ENCODE measurements around the gene ACAA1.
"Not testable (repeated sequence)": the region's sequence is repeated elsewhere in the genome, so short reads cannot be mapped to it uniquely, and the experiment has no call there.

The ACAA1 gene

GRCh38 chr3:38153221-38153620, 16.3 kb upstream of the ACAA1 start:
- DNase-seq: no peak

- DNase-seq: no peak
These were observed 15.7 kb upstream of the ACAA1 start for GRCh38 chr3:38152609-38153008.

- DNase-seq: no peak
These were observed 14.8 kb upstream of the ACAA1 start for GRCh38 chr3:38151667-38152265.

GRCh38 chr3:38150780-38151528, 14.0 kb upstream of the ACAA1 start:
- DNase-seq: no peak

GRCh38 chr3:38149708-38150107, 12.8 kb upstream of the ACAA1 start:
- no peak for DNase-seq

- DNase-seq: no peak
These were observed 11.5 kb upstream of the ACAA1 start for GRCh38 chr3:38148311-38148882.

DNA sequence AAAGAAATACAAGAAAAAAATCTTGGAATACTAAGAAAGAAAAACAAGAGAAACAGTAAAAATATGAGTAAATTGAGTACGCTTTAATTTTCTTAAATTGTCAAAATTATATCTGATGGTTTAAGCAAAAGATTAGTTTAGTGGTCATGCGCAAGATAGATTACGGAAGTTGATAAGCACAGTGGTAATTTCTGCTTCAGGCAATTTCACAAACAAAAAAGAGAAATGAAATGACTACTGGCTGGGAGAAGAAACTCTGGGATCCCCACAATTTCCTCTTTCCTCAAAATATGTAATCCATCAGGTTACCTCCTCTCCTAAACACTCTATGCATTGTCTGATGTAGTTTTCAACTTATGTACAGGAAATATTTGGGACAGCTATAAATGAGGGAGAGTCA, 10.5 kb upstream of the ACAA1 start:
- no peak for DNase-seq

GRCh38 chr3:38146504-38146903, 9.6 kb upstream of the ACAA1 start:
- no peak for DNase-seq

DNA sequence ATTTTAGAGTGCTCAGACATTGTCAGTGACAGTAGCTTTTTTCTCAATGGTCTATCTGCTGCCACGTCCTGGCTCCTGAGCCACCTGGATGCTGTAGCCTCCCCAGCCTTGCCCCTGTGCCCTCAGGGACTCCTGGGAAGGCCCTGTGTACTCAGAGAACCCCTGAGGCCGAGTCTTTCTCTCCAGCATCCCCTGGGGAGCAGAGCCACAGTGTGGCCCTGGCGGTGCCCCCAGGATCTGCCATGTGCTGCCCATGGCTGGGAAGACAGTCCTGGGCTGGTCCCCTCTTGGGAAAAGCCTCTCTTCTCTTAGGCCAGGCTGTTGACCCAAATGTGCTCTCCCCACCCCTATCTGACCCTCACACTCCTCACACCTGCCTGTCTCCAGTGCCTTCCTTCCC, 6.6 kb upstream of the ACAA1 start:
- no peak for DNase-seq

GRCh38 chr3:38142959-38143358, 6.0 kb upstream of the ACAA1 start:
- DNase-seq: no peak

DNA sequence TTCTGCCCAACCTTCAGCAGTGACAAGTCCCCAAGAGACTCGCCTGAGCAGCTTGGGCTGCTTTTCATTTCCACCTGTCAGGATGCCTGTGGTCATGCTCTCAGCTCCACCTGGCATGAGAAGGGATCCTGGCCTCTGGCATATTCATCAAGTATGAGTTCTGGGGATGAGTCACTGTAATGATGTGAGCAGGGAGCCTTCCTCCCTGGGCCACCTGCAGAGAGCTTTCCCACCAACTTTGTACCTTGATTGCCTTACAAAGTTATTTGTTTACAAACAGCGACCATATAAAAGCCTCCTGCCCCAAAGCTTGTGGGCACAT, 5.0 kb upstream of the ACAA1 start:
- no peak for DNase-seq

- DNase-seq: no peak
These were observed 4.4 kb upstream of the ACAA1 start for GRCh38 chr3:38141173-38141951.

DNA sequence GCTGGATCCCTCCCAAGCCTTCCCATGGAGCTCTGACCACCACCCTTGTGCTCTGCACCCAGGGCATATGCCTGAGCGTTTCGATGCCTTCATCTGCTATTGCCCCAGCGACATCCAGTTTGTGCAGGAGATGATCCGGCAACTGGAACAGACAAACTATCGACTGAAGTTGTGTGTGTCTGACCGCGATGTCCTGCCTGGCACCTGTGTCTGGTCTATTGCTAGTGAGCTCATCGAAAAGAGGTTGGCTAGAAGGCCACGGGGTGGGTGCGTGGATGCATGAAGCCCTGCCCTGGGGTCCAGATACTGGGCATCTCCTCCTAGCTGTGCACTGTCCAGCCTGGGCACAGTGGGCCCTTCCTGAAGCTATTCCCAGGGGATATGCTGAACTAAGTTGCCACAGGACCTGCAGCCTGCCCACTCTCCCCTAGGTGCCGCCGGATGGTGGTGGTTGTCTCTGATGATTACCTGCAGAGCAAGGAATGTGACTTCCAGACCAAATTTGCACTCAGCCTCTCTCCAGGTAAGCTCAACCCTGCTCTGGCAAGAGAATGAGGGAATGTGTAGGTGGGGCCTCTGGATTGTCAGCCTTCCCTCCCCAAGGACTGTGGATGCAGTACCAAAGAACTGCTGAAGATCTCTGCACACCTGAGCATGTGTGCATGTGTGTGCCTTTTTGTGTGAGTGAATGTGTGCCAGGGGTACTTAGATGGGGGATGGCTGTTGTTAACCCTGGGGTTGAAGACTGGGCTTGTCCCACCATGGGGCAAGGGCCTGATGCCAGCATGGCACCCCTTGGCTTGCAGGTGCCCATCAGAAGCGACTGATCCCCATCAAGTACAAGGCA, 3.6 kb upstream of the ACAA1 start:
- no peak for DNase-seq

DNA sequence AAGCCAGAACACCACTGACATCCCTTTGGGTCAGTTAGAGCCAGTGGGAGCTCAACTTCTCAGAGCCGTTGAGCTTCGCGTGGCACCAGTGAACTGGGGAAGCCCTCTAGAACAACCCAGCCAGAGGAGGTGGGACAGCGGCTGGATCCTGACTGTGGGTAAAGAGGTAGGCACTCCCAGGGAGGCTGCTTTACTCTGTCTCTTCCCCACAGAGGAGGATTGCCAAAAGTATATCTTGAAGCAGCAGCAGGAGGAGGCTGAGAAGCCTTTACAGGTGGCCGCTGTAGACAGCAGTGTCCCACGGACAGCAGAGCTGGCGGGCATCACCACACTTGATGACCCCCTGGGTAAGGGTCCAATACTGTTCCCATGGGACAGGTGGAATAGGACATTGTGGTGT, 2.7 kb upstream of the ACAA1 start:
- no peak for DNase-seq

DNA sequence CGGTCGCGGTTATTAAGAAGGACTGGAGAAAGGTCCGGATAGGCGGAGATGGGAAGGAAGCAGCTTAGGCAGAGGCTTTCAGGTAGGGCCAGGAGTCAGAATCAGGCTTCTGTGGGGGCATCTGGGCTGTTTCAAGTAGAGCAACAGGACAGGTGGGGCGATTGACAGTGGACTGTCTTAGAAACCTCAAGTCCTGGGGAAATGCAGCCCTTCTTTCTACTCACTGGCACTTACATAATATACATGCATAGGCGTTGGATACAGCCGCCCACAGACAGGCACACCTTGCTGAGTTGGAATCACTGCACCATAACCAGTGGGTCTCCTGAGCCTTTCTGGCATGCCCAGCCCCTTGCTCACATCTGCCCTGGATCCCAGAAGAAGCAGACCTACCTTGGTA, 2.3 kb upstream of the ACAA1 start:
- DNase-seq: no peak

GRCh38 chr3:38138349-38139190, 1.6 kb upstream of the ACAA1 start, which contains the start of gene MYD88:
Gene MYD88, plus strand, starts transcription at chr3:38138661. Its CDS starts 40 bp downstream, at chr3:38138701.
- DNase-seq: no peak

DNA sequence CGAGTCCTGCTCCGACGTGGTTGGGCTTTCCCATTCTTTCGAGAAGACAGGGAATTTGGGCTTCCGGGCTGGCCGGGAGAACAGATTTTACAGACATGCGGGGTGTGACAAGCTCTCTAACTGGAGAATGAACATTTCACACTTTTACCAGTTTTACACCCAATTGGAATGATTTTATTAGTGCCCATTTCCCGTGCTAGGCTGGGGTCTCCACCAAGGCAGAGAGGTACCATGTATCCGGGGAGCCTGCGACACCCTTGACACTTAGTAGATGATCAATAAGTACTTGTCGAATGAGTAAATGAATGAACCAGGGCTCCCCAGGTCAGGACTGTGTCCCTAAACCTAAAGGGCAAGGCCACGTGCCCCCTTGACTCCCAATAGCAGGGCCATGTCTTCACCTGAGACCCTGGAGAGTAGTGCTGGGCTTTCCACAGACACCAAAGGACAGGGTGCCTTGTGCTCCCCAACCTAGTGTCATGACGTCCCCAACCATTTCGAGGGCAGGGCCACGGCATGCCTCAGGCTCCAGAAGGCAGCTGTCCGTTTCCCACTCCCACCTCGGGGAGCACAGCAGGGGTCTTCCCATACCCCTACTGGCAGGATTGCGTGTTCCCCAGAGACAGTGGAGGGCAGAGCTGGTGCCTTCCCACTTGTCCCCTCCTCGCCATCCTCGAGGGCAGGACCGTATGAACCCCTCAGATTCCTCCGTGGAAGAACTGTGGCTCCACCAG, 855 bp upstream of the ACAA1 start:
- DNase-seq: no peak

GRCh38 chr3:38136393-38136776, 542 bp downstream of the ACAA1 start:
- DNase-seq: no peak

DNA sequence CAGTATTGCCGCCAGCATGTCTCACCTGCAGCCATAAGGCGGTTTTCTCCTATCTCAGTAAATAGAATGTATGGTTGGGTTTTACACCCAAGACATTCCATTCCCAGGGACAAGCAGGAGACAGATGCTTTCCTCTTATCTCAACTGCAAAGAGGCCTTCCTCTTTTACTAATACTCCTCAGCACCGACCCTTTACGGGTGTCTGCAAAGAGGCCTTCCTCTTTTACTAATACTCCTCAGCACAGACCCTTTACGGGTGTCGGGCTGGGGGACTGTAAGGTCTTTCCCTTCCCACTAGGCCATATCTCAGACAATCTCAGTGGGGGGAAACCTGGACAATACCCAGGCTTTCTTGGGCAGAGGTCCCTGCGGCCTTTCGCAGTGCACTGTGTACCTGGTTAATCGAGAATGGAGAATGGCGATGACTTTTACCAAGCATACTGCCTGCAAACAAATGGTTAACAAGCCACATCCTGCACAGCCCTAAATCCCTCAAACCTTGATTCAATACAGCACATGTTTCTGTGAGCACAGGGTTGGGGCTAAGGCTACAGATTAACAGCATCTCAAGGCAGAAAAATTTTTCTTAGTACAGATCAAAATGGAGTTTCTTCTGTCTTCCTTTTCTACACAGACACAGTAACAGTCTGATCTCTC, 1.2 kb downstream of the ACAA1 start:
- DNase-seq: not testable (repeated sequence)

DNA sequence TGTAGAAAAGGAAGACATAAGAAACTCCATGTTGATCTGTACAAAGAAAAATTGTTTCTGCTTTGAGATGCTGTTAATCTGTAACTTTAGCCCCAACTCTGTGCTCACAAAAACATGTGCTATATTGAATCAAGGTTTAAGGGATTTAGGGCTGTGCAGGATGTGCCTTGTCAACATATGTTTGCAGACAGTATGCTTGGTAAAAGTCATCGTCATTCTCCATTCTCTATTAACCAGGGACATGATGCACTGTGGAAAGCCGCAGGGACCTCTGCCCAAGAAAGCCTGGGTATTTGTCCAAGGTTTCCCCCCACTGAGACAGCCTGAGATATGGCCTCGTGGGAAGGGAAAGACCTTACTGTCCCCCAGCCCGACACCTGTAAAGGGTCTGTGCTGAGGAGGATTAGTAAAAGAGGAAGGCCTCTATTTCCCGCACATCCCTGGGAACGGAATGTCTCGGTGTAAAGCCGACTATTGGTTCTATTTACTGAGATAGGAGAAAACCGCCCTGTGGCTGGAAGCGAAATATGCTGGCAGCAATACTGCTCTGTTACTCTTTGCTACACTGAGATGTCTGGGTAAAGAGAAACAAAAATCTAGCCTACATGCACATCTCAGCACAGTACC, 2.3 kb downstream of the ACAA1 start:
- not testable (repeated sequence) for DNase-seq
